ENCODE data around the gene CACNG5. TPM values are rescaled to one million over a fixed set of nuclear protein-coding genes. Genes with fewer than 3 reads are reported as not detected.

The CACNG5 gene
- polyA plus RNA-seq, 1 donor from 2014 or later: not detected

DNA sequence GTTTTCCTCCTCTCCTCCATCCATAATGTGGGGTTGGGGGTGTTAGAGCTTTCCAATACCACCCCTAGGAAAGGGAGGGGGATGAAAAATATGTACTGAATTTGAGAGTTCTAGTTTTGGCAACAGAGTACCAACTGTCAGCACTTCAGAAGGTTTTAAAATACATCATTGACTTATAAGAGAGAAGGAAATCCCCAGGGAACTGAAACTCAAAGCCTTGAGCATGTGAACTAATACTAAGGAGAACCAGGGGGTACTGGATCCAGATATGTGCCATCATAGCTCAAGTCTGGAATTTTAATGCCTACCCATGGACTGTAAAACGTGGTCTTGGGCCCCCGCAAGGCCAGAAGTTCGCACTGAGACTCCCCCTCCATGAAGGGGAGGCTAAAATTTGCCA lies 15.8 kb downstream of the CACNG5 start:
- no peaks in the 10 kb centered on the region for H3K9me2 ChIP-seq (ENCODE audit: insufficient read depth, low read length)
- no peaks in the 10 kb centered on the region for H3K79me2 ChIP-seq (replicated peaks; ENCODE audit: insufficient read depth, low read length)
- H4K20me1 ChIP-seq (ENCODE audit: insufficient read depth): no peaks in the 10 kb centered on the region
- no peak overlapping the region for H3K27ac ChIP-seq (ENCODE audit: low read length)
- peaks cover 7% of the 10 kb centered on the region for H3K9me3 ChIP-seq (ENCODE audit: low read length)
- no peak overlapping the region for H2AFZ ChIP-seq (ENCODE audit: low read depth, low read length)
- H3F3A ChIP-seq (ENCODE audit: insufficient read depth, low read length, poor library complexity, severe bottlenecking): no peaks in the 10 kb centered on the region
- H3K9ac ChIP-seq (ENCODE audit: low read length): no peak overlapping the region
- no peak overlapping the region for H3K4me2 ChIP-seq (ENCODE audit: low read length)
- no peak for TF ChIP-seq POLR2AphosphoS5 (IDR thresholded peaks at IDR 0.05)
- TF ChIP-seq EP300 (conservative IDR thresholded peaks at IDR 0.05; ENCODE audit: poor library complexity, severe bottlenecking): no peak
- TF ChIP-seq EZH2 (IDR thresholded peaks at IDR 0.05; ENCODE audit: borderline replicate concordance, insufficient read depth, low read length, poor library complexity, severe bottlenecking): no peak
- no peak for TF ChIP-seq TAF1 (IDR thresholded peaks at IDR 0.05; ENCODE audit: low read depth)
- no peak for TF ChIP-seq SMC3 (conservative IDR thresholded peaks at IDR 0.05; ENCODE audit: poor library complexity)
- TF ChIP-seq, protein P1, sequence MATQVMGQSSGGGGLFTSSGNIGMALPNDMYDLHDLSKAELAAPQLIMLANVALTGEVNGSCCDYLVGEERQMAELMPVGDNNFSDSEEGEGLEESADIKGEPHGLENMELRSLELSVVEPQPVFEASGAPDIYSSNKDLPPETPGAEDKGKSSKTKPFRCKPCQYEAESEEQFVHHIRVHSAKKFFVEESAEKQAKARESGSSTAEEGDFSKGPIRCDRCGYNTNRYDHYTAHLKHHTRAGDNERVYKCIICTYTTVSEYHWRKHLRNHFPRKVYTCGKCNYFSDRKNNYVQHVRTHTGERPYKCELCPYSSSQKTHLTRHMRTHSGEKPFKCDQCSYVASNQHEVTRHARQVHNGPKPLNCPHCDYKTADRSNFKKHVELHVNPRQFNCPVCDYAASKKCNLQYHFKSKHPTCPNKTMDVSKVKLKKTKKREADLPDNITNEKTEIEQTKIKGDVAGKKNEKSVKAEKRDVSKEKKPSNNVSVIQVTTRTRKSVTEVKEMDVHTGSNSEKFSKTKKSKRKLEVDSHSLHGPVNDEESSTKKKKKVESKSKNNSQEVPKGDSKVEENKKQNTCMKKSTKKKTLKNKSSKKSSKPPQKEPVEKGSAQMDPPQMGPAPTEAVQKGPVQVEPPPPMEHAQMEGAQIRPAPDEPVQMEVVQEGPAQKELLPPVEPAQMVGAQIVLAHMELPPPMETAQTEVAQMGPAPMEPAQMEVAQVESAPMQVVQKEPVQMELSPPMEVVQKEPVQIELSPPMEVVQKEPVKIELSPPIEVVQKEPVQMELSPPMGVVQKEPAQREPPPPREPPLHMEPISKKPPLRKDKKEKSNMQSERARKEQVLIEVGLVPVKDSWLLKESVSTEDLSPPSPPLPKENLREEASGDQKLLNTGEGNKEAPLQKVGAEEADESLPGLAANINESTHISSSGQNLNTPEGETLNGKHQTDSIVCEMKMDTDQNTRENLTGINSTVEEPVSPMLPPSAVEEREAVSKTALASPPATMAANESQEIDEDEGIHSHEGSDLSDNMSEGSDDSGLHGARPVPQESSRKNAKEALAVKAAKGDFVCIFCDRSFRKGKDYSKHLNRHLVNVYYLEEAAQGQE (IDR thresholded peaks at IDR 0.05; ENCODE audit: borderline replicate concordance): no peak
- no peak for TF ChIP-seq RAD21 (conservative IDR thresholded peaks at IDR 0.05)
- TF ChIP-seq MXI1 (conservative IDR thresholded peaks at IDR 0.05; ENCODE audit: poor library complexity, severe bottlenecking): no peak
- TF ChIP-seq, protein P2, sequence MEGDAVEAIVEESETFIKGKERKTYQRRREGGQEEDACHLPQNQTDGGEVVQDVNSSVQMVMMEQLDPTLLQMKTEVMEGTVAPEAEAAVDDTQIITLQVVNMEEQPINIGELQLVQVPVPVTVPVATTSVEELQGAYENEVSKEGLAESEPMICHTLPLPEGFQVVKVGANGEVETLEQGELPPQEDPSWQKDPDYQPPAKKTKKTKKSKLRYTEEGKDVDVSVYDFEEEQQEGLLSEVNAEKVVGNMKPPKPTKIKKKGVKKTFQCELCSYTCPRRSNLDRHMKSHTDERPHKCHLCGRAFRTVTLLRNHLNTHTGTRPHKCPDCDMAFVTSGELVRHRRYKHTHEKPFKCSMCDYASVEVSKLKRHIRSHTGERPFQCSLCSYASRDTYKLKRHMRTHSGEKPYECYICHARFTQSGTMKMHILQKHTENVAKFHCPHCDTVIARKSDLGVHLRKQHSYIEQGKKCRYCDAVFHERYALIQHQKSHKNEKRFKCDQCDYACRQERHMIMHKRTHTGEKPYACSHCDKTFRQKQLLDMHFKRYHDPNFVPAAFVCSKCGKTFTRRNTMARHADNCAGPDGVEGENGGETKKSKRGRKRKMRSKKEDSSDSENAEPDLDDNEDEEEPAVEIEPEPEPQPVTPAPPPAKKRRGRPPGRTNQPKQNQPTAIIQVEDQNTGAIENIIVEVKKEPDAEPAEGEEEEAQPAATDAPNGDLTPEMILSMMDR (IDR thresholded peaks at IDR 0.05; ENCODE audit: poor library complexity, severe bottlenecking): no peak
- H3K27me3 ChIP-seq (ENCODE audit: insufficient read depth, low read depth, low read length): no peaks in the 10 kb centered on the region
- H3K4me3 ChIP-seq (ENCODE audit: low read length): no peak overlapping the region
- no peaks in the 10 kb centered on the region for H3K36me3 ChIP-seq (ENCODE audit: insufficient read depth, low read length)

DNA sequence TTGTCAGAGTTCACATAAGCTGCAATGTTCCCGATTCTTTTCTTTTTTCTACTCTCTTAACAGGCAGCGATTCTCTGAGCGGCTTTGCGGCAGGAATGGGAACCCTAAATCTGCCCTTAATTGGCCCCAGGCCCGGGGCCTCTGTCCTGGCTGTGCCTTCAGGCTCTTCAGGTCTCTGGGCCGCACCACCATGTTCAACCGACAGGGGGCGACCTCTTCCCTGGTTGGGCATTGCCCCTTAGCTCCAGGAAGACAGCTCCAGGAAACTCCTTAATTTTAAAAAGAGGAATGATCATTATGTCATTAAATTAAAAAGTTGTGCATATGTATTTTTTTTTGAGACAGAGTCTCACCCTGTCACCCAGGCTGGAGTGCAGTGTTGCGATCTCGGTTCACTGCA lies 20.3 kb downstream of the CACNG5 start:
- Histone ChIP-seq H3K9me2 (ENCODE audit: insufficient read depth, low read length) (no peaks in the 10 kb centered on the region), H3K27me3 (ENCODE audit: insufficient read depth, low read depth, low read length) (no peaks in the 10 kb centered on the region), H3K4me3 (ENCODE audit: low read length) (no peak overlapping the region), H3K36me3 (ENCODE audit: insufficient read depth, low read length) (no peaks in the 10 kb centered on the region), H3K4me2 (ENCODE audit: low read length) (no peak overlapping the region), H3K79me2 (replicated peaks; ENCODE audit: insufficient read depth, low read length) (no peaks in the 10 kb centered on the region), H3K9ac (ENCODE audit: low read length) (no peak overlapping the region), H4K20me1 (ENCODE audit: insufficient read depth) (no peaks in the 10 kb centered on the region), H3F3A (ENCODE audit: insufficient read depth, low read length, poor library complexity, severe bottlenecking) (no peaks in the 10 kb centered on the region), H3K9me3 (ENCODE audit: low read length) (no peaks in the 10 kb centered on the region), H2AFZ (ENCODE audit: low read depth, low read length) (no peak overlapping the region), H3K27ac (ENCODE audit: low read length) (no peak overlapping the region)
- TF ChIP-seq, protein P2 (IDR thresholded peaks at IDR 0.05; ENCODE audit: poor library complexity, severe bottlenecking): no peak

All from neural cell (in vitro differentiated cells).